ENCODE results near the gene COL23A1.

COL23A1 gene

GRCh38 chr5:178292826-178293205 is 297.4 kb downstream of the COL23A1 start:
- DNase-seq, result no peak

- DNase-seq, result no peak
Measured at GRCh38 chr5:178291969-178292825, 298.0 kb downstream of the COL23A1 start.

- DNase-seq, result no peak
Measured at GRCh38 chr5:178291161-178291561, 299.0 kb downstream of the COL23A1 start.

- DNase-seq, result no peak
Measured at GRCh38 chr5:178290376-178290775, 299.8 kb downstream of the COL23A1 start.

GRCh38 chr5:178289438-178289837 is 300.8 kb downstream of the COL23A1 start:
- no peak for DNase-seq

- DNase-seq, result peak; percentile 27
Measured at GRCh38 chr5:178288401-178289368, 301.5 kb downstream of the COL23A1 start.

GRCh38 chr5:178287791-178288105 is 302.4 kb downstream of the COL23A1 start:
- DNase-seq, result no peak

- DNase-seq, result no peak
Measured at GRCh38 chr5:178287091-178287790, 303.0 kb downstream of the COL23A1 start.

- DNase-seq, result no peak
Measured at GRCh38 chr5:178286226-178287090, 303.7 kb downstream of the COL23A1 start.

GRCh38 chr5:178285399-178286225 is 304.6 kb downstream of the COL23A1 start:
- no peak for DNase-seq

- DNase-seq, result no peak
Measured at GRCh38 chr5:178284996-178285395, 305.2 kb downstream of the COL23A1 start.

GRCh38 chr5:178284093-178284675 is 306.0 kb downstream of the COL23A1 start:
- DNase-seq, result no peak

GRCh38 chr5:178283520-178283919 is 306.7 kb downstream of the COL23A1 start:
- DNase-seq, result no peak

- DNase-seq, result no peak
Measured at GRCh38 chr5:178282391-178282790, 307.8 kb downstream of the COL23A1 start.

- no peak for DNase-seq
Measured at GRCh38 chr5:178281331-178281730, 308.9 kb downstream of the COL23A1 start.

GRCh38 chr5:178280631-178281030 is 309.6 kb downstream of the COL23A1 start:
- DNase-seq, result no peak

- peak; percentile 61 for DNase-seq
Measured at GRCh38 chr5:178279723-178280438, 310.3 kb downstream of the COL23A1 start.

GRCh38 chr5:178279026-178279722 is 311.0 kb downstream of the COL23A1 start:
- DNase-seq, result no peak

GRCh38 chr5:178278358-178279023 is 311.7 kb downstream of the COL23A1 start:
- no peak for DNase-seq
